T-cell (primary cell): ENCODE measurements around the gene POLR2L. TPM values are rescaled to one million over a fixed set of nuclear protein-coding genes. Genes with fewer than 3 reads are reported as not detected.

Experiments
- ATAC-seq, 4 experiments: fragments of 200-7000 bp in 3 of 4; fragments of 150-1000 bp in 1 of 4; cut with Tn5 transposase; replicated peaks in 1 of 4; 1 replicate in 3 of 4; 2 replicates in 1 of 4; pipeline ENCODE4 v1.10.0; 2021; ENCODE audit warnings: moderate library complexity in 3 of 4, mild to moderate bottlenecking in 2 of 4, moderate number of reproducible peaks in 1 of 4
- CTCF ChIA-PET, 2 donors: fragments of 300-600 bp; sonication (Branson Sonifier 250); formaldehyde crosslinking; loops; one replicate each; lab custom pipeline; 2022; ENCODE audit warnings: antibody characterized with exemption in 2 of 2; lab: Charles Lee
- POLR2A ChIA-PET, 2 donors: fragments of 300-600 bp; sonication (Branson Sonifier 250); formaldehyde crosslinking; loops; one replicate each; lab custom pipeline; 2022; ENCODE audit warnings: antibody characterized with exemption in 2 of 2; lab: Charles Lee
- DNase-seq, 35 experiments: peaks; one replicate each; pipeline versions ENCODE4 v3.0.0 to v3.0.0-alpha.2; 2013 to 2023
- H3K27ac ChIP-seq: one replicate; pipeline ENCODE4 v1.5.1; 2013; ENCODE audit warnings: low read length
- H3K27me3 ChIP-seq, 2 experiments: replicated peaks in 1 of 2; 1 replicate in 1 of 2; 2 replicates in 1 of 2; pipeline versions ENCODE4 v1.6.1 to v1.7.0; 2013; ENCODE audit warnings: low read length in 1 of 2, mixed read lengths in 1 of 2; ENCODE audit not compliant: control insufficient read depth in 2 of 2, insufficient read depth in 2 of 2; ENCODE audit errors: extremely low read depth in 1 of 2
- H3K36me3 ChIP-seq, 2 donors: 1 replicate in 1 of 2; 2 replicates in 1 of 2; pipeline versions ENCODE4 v1.6.1 to v1.7.0; 2013; ENCODE audit warnings: low read length in 1 of 2; ENCODE audit not compliant: control insufficient read depth in 2 of 2, insufficient read depth in 1 of 2; ENCODE audit errors: extremely low read depth in 1 of 2
- H3K4me1 ChIP-seq, 2 experiments: 1 replicate in 1 of 2; 2 replicates in 1 of 2; pipeline versions ENCODE4 v1.6.1 to v1.7.0; 2013; ENCODE audit warnings: low read length in 2 of 2, mixed read lengths in 1 of 2; ENCODE audit not compliant: insufficient read depth in 2 of 2, control insufficient read depth in 1 of 2; ENCODE audit errors: extremely low read depth in 1 of 2
- H3K4me3 ChIP-seq, 2 donors: 1 replicate in 1 of 2; 2 replicates in 1 of 2; pipeline versions ENCODE4 v1.5.1 to v1.7.0; 2013; ENCODE audit warnings: mild to moderate bottlenecking in 2 of 2, low read length in 1 of 2, moderate library complexity in 1 of 2; ENCODE audit not compliant: control insufficient read depth in 1 of 2; ENCODE audit errors: extremely low read depth in 1 of 2
- H3K9me3 ChIP-seq: 2 replicates; pipeline ENCODE4 v1.7.0; 2013
- H3K27ac Mint-ChIP-seq, 2 donors: one replicate each; pipeline ENCODE4 v1.8.0; 2020 to 2021; ENCODE audit warnings: mild to moderate bottlenecking in 2 of 2, mixed read lengths in 2 of 2
- H3K27me3 Mint-ChIP-seq, 2 donors: one replicate each; pipeline ENCODE4 v1.8.0; 2021 to 2022; ENCODE audit warnings: mixed read lengths in 2 of 2
- H3K36me3 Mint-ChIP-seq: one replicate; pipeline ENCODE4 v1.8.0; 2021; ENCODE audit warnings: mixed read lengths
- H3K4me1 Mint-ChIP-seq, 3 donors: one replicate each; pipeline ENCODE4 v1.8.0; 2020 to 2022; ENCODE audit warnings: mixed read lengths in 3 of 3, mild to moderate bottlenecking in 1 of 3
- H3K4me3 Mint-ChIP-seq, 3 donors: one replicate each; pipeline ENCODE4 v1.8.0; 2020 to 2022; ENCODE audit warnings: mild to moderate bottlenecking in 3 of 3, mixed read lengths in 3 of 3, moderate library complexity in 3 of 3
- H3K9me3 Mint-ChIP-seq, 3 donors: one replicate each; pipeline ENCODE4 v1.8.0; 2020 to 2022; ENCODE audit warnings: mixed read lengths in 3 of 3
- WGBS: methylation state at CpG from one replicate; pipeline ENCODE4 v1.1.5; 2013; ENCODE audit warnings: missing lambda C conversion rate; ENCODE audit not compliant: insufficient coverage; 5-methylcytosine and 5-hydroxymethylcytosine counted together
- total RNA-seq, 35 experiments: library from RNA in 6 of 35; stranded (reverse) in 6 of 35; fragments of 120-200 nt in 1 of 35; gene quantifications; one replicate each; pipeline versions ENCODE4 v1.2.1 to v1.2.4 and lab custom pipeline; 2013 to 2026

The POLR2L gene
- total RNA-seq, 5 donors from 2014 or later (not counting 1 experiment from before 2014, with no cell fraction given) = 34.2 to 73.9 (median 68.7) TPM

DNA sequence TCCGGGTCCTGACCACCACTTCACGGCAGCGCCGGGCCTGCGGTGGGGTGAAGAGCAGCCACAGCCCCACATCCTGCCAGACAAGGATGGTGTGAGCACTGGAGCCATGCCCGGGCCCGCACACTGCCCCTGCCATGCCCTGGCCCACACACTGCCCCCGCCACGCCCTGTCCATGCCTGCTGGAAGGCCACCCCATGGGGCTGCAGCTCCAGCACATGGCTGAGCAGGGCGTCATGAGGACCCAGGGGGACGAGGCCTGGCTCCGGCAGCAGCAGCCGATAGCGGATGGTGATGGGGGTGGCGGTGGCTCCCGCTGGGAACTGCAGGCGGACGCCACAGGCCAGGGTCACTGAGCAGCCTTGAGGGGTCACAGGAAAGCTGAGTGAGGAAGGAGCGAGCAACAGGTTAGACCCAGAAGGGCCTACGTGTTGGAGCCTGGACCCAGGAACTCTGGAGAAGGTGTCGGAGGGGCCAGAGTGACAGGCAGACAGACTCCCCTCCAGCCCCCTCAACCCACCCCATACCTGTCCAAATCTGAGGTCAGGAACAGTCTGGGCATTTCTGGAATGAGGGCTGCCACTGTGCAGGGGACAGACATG, 40.2 kb downstream of the POLR2L start:
- Mint-ChIP-seq H3K27ac (no peak overlapping the region), H3K27me3 (no peaks in the 10 kb centered on the region), H3K36me3 (no peaks in the 10 kb centered on the region), H3K4me1 (peaks cover 2 to 15% (median 12%) of the 10 kb centered on the region in 3 donors), H3K4me3 (peak overlapping the region in 1 of 3 donors; percentile 50), H3K9me3 (no peaks in the 10 kb centered on the region)
- Histone ChIP-seq H3K4me3 (no peak overlapping the region), H3K27ac (no peak overlapping the region), H3K4me1 (peaks cover 15 to 46% of the 10 kb centered on the region in 2 experiments), H3K27me3 (no peaks in the 10 kb centered on the region), H3K9me3 (no peaks in the 10 kb centered on the region), H3K36me3 (peaks cover 9 to 21% of the 10 kb centered on the region in 2 donors)
- WGBS = 96% methylated on average over 18 of the region's 21 CpGs
- DNase-seq (no peak), ATAC-seq (no peak)
- ChIA-PET POLR2A (no interaction called here), CTCF (no interaction called here)

- Histone ChIP-seq H3K4me1 (peaks cover 24 to 55% of the 10 kb centered on the region in 2 experiments), H3K27ac (no peak overlapping the region), H3K9me3 (no peaks in the 10 kb centered on the region), H3K36me3 (peaks cover 9 to 21% of the 10 kb centered on the region in 2 donors), H3K4me3 (no peak overlapping the region), H3K27me3 (no peaks in the 10 kb centered on the region)
- H3K4me3 Mint-ChIP-seq = no peak overlapping the region
- H3K27ac Mint-ChIP-seq = no peak overlapping the region
- no peaks in the 10 kb centered on the region for H3K9me3 Mint-ChIP-seq
- ATAC-seq (no peak), DNase-seq (no peak)
- ChIA-PET POLR2A (interaction anchor here in 1 of 2 donors (1.0 kb wide), 1 partner anchor 75 kb away, joined by 5 read pairs; no protein-coding TSS in a partner anchor), CTCF (no interaction called here)
- H3K4me1 Mint-ChIP-seq = peaks cover 10 to 23% (median 18%) of the 10 kb centered on the region in 3 donors
- WGBS = 99% methylated on average over 20 of the region's 20 CpGs
- H3K36me3 Mint-ChIP-seq = no peaks in the 10 kb centered on the region
- no peaks in the 10 kb centered on the region for H3K27me3 Mint-ChIP-seq
These were observed 41.1 kb downstream of the POLR2L start for GRCh38 chr11:801097-801780.

- no peaks in the 10 kb centered on the region for H3K27me3 Mint-ChIP-seq
- DNase-seq = no peak
- Histone ChIP-seq H3K27me3 (no peaks in the 10 kb centered on the region), H3K9me3 (no peaks in the 10 kb centered on the region), H3K36me3 (peaks cover 9 to 21% of the 10 kb centered on the region in 2 donors), H3K4me3 (no peak overlapping the region), H3K4me1 (peaks cover 25 to 57% of the 10 kb centered on the region in 2 experiments), H3K27ac (no peak overlapping the region)
- no peaks in the 10 kb centered on the region for H3K9me3 Mint-ChIP-seq
- no peak overlapping the region for H3K4me3 Mint-ChIP-seq
- CTCF ChIA-PET = no interaction called here
- 97% methylated on average over 26 of the region's 30 CpGs for WGBS
- H3K4me1 Mint-ChIP-seq = peaks cover 16 to 26% (median 18%) of the 10 kb centered on the region in 3 donors
- POLR2A ChIA-PET = interaction anchor here in 1 of 2 donors (1.0 kb wide), 1 partner anchor 75 kb away, joined by 5 read pairs; no protein-coding TSS in a partner anchor
- H3K36me3 Mint-ChIP-seq = no peaks in the 10 kb centered on the region
- ATAC-seq = no peak
- no peak overlapping the region for H3K27ac Mint-ChIP-seq
These were observed 41.9 kb downstream of the POLR2L start for GRCh38 chr11:800473-800872.

- Mint-ChIP-seq H3K27ac (no peak overlapping the region), H3K9me3 (no peaks in the 10 kb centered on the region), H3K4me3 (peak overlapping the region in 1 of 3 donors; percentile 88), H3K36me3 (no peaks in the 10 kb centered on the region), H3K27me3 (no peaks in the 10 kb centered on the region), H3K4me1 (peaks cover 16 to 26% (median 17%) of the 10 kb centered on the region in 3 donors)
- Histone ChIP-seq H3K4me3 (no peak overlapping the region), H3K9me3 (no peaks in the 10 kb centered on the region), H3K27ac (no peak overlapping the region), H3K4me1 (peaks cover 26 to 61% of the 10 kb centered on the region in 2 experiments), H3K36me3 (peaks cover 9 to 21% of the 10 kb centered on the region in 2 donors), H3K27me3 (no peaks in the 10 kb centered on the region)
- WGBS = over 99% methylated on average over 25 of the region's 32 CpGs
- POLR2A ChIA-PET = no interaction called here
- no peak for DNase-seq
- CTCF ChIA-PET = interaction anchor here in 1 of 2 donors (0.6 kb wide), 1 partner anchor 106 kb away, joined by 3 read pairs; no protein-coding TSS in a partner anchor
- ATAC-seq = no peak
These were observed 42.5 kb downstream of the POLR2L start for GRCh38 chr11:799641-800316.

GRCh38 chr11:798093-798713, 44.1 kb downstream of the POLR2L start, which contains the start of gene SLC25A22:
TSS of gene SLC25A22 (minus strand) at chr11:798281. CDS start at chr11:795006, 3,275 bp downstream.
- no peaks in the 10 kb centered on the region for H3K36me3 Mint-ChIP-seq
- DNase-seq (peak; percentile 32 to 92 (median 76)), ATAC-seq (peak; percentile 63 to 82 (median 74))
- Histone ChIP-seq H3K4me1 (peaks cover 15 to 55% of the 10 kb centered on the region in 2 experiments), H3K9me3 (no peaks in the 10 kb centered on the region), H3K27me3 (peaks cover 0 to 3% of the 10 kb centered on the region in 2 experiments), H3K4me3 (peak within 1 kb of the TSS; percentile 83 to 93), H3K36me3 (peaks cover 11 to 29% of the 10 kb centered on the region in 2 donors), H3K27ac (peak within 1 kb of the TSS; percentile 87)
- H3K27ac Mint-ChIP-seq = peak within 1 kb of the TSS; percentile 91
- H3K27me3 Mint-ChIP-seq = no peaks in the 10 kb centered on the region
- POLR2A ChIA-PET = interaction anchor here in 1 of 2 donors (0.6 kb wide), 1 partner anchor 13 kb away, joined by 3 read pairs; no protein-coding TSS in a partner anchor
- WGBS = 2% methylated on average over 64 of the region's 69 CpGs
- H3K4me1 Mint-ChIP-seq = peaks cover 10 to 23% (median 16%) of the 10 kb centered on the region in 3 donors
- CTCF ChIA-PET = interaction anchor here in 1 of 2 donors (1.3 kb wide), 1 partner anchor 19 kb away, joined by 3 read pairs; no protein-coding TSS in a partner anchor
- H3K4me3 Mint-ChIP-seq = peak within 1 kb of the TSS; percentile 79 to 89 (median 88)
- no peaks in the 10 kb centered on the region for H3K9me3 Mint-ChIP-seq
